Midbrain (tissue), 1 donor: ENCODE data around the gene POGZ.
A peak's percentile ranks its signal among the peaks of the same experiment; 100 is the strongest.

Experiments
- DNase-seq: peaks from one replicate; lab custom pipeline; 2025; lab: John Stamatoyannopoulos, UW

The POGZ gene

GRCh38 chr1:151459331-151460046 is at the start of gene POGZ:
Gene POGZ (minus strand): TSS chr1:151459494. CDS start chr1:151442204, 17,290 bp downstream.
- DNase-seq: peak; percentile 97

- no peak for DNase-seq
Observed at GRCh38 chr1:151508833-151509232, 49.5 kb upstream of the POGZ start.

- DNase-seq: no peak
Observed at GRCh38 chr1:151504759-151505158, 45.5 kb upstream of the POGZ start.

GRCh38 chr1:151504252-151504651 is 45.0 kb upstream of the POGZ start:
- no peak for DNase-seq

GRCh38 chr1:151502859-151503780 is 43.8 kb upstream of the POGZ start:
- no peak for DNase-seq

GRCh38 chr1:151502035-151502700 is 42.9 kb upstream of the POGZ start:
- DNase-seq: no peak

- no peak for DNase-seq
Observed at GRCh38 chr1:151501474-151501873, 42.2 kb upstream of the POGZ start.

GRCh38 chr1:151499930-151500329 is 40.6 kb upstream of the POGZ start:
- no peak for DNase-seq

- no peak for DNase-seq
Observed at GRCh38 chr1:151499365-151499764, 40.1 kb upstream of the POGZ start.

- peak; percentile 60 for DNase-seq
Observed at GRCh38 chr1:151495316-151495715, 36.0 kb upstream of the POGZ start.

- no peak for DNase-seq
Observed at GRCh38 chr1:151494741-151495281, 35.5 kb upstream of the POGZ start.

- DNase-seq: no peak
Observed at GRCh38 chr1:151493042-151493441, 33.7 kb upstream of the POGZ start.

GRCh38 chr1:151492120-151492519 is 32.8 kb upstream of the POGZ start:
- no peak for DNase-seq

GRCh38 chr1:151491641-151492040 is 32.3 kb upstream of the POGZ start:
- DNase-seq: no peak

- no peak for DNase-seq
Observed at GRCh38 chr1:151486557-151486956, 27.3 kb upstream of the POGZ start.

- DNase-seq: no peak
Observed at GRCh38 chr1:151485685-151486255, 26.5 kb upstream of the POGZ start.

GRCh38 chr1:151482017-151482416 is 22.7 kb upstream of the POGZ start:
- DNase-seq: no peak

GRCh38 chr1:151479462-151479861 is 20.2 kb upstream of the POGZ start:
- DNase-seq: no peak

GRCh38 chr1:151478923-151479322 is 19.6 kb upstream of the POGZ start:
- DNase-seq: no peak

- no peak for DNase-seq
Observed at GRCh38 chr1:151478140-151478812, 19.0 kb upstream of the POGZ start.

- no peak for DNase-seq
Observed at GRCh38 chr1:151477066-151477465, 17.8 kb upstream of the POGZ start.
